ENCODE measurements around the gene UBXN4. TPM values are rescaled to one million over a fixed set of nuclear protein-coding genes. Genes with fewer than 3 reads are reported as not detected.

Gene UBXN4
- total and polyA plus RNA-seq, 2 of the 13 experiments (the other 11 are each of a cell fraction or from before 2014, with no cell fraction given) = 74.2 to 104 TPM

- TF ChIP-seq ZNF546 (CRISPR knock-in tag; conservative IDR thresholded peaks at IDR 0.05) (peak; percentile 66; the same call in 1 of the 2 replicates), ZBTB38 (CRISPR knock-in tag; IDR thresholded peaks at IDR 0.05) (peak; percentile 56; the same call in 1 of the 2 replicates), SNAPC2 (CRISPR knock-in tag; IDR thresholded peaks at IDR 0.05) (peak; percentile 29; the same call in 1 of the 2 replicates), KAT7 (CRISPR knock-in tag; IDR thresholded peaks at IDR 0.05; ENCODE audit: borderline replicate concordance) (no peak; the same call in 1 of the 2 replicates), ZNF3 (CRISPR knock-in tag; IDR thresholded peaks at IDR 0.05) (no peak), ZSCAN20 (CRISPR knock-in tag; IDR thresholded peaks at IDR 0.05; ENCODE audit: borderline replicate concordance) (peak; percentile 60; the same call in 1 of the 2 replicates), KDM4B (CRISPR knock-in tag; IDR thresholded peaks at IDR 0.05) (peak; percentile 80; the same call in 1 of the 2 replicates), ZFP41 (CRISPR knock-in tag; IDR thresholded peaks at IDR 0.05; ENCODE audit: borderline replicate concordance) (no peak), ZNF777 (CRISPR knock-in tag; IDR thresholded peaks at IDR 0.05) (peak; percentile 84), MATR3 (CRISPR knock-in tag; IDR thresholded peaks at IDR 0.05) (no peak), NFAT5 (CRISPR knock-in tag; IDR thresholded peaks at IDR 0.05) (peak; percentile 50; the same call in 1 of the 2 replicates), YEATS4 (CRISPR knock-in tag; IDR thresholded peaks at IDR 0.05; ENCODE audit: borderline replicate concordance) (peak; percentile 97), ZNF800 (CRISPR knock-in tag; IDR thresholded peaks at IDR 0.05) (peak; percentile 86), ZNF768 (CRISPR knock-in tag; IDR thresholded peaks at IDR 0.05) (peak; percentile 66; the same call in 1 of the 2 replicates), ATF1 (CRISPR knock-in tag; IDR thresholded peaks at IDR 0.05) (peak; percentile 94), HDAC1 (CRISPR knock-in tag; IDR thresholded peaks at IDR 0.05) (peak; percentile 48), ZSCAN25 (CRISPR knock-in tag; IDR thresholded peaks at IDR 0.05) (peak; percentile 43; the same call in 1 of the 2 replicates), HDAC2 (CRISPR knock-in tag; IDR thresholded peaks at IDR 0.05) (peak; percentile 23; the same call in 1 of the 2 replicates), HBP1 (CRISPR knock-in tag; IDR thresholded peaks at IDR 0.05; ENCODE audit: low read depth) (0 out of 2 replicates have a peak, but pooled peaks have one; percentile 8), ZNF12 (CRISPR knock-in tag; IDR thresholded peaks at IDR 0.05) (peak; percentile 36; the same call in 1 of the 2 replicates), NR2C2 (CRISPR knock-in tag; IDR thresholded peaks at IDR 0.05; ENCODE audit: borderline replicate concordance) (peak; percentile 57; the same call in 1 of the 2 replicates), MLLT10 (CRISPR knock-in tag; IDR thresholded peaks at IDR 0.05) (no peak)
These were observed at the start of gene UBXN4 (continued) for GRCh38 chr2:135741395-135742324.

All from HepG2 (cell line).